Activated CD8-positive, alpha-beta memory T cell treated with anti-CD3 and anti-CD28 coated beads for 24 hours (primary cell): ENCODE data around the gene ACACA.
"Not testable (repeated sequence)": the region's sequence is repeated elsewhere in the genome, so short reads cannot be mapped to it uniquely, and the experiment has no call there.

Experiments
- DNase-seq: peaks from one replicate; pipeline ENCODE4 v3.0.0-alpha.2; 2020

ACACA gene

GRCh38 chr17:37406635-37407461, at the start of gene ACACA, which contains the start of gene TADA2A:
TSS of gene ACACA (minus strand) at chr17:37406836. CDS start at chr17:37406299, 537 bp downstream.
TSS of gene TADA2A (plus strand) at chr17:37406886. CDS start at chr17:37411366, 4,480 bp downstream.
- DNase-seq: peak; percentile 90

GRCh38 chr17:37450112-37450511, 43.5 kb upstream of the ACACA start:
- no peak for DNase-seq

- DNase-seq: no peak
Observed at GRCh38 chr17:37447641-37448040, 41.0 kb upstream of the ACACA start.

- DNase-seq: no peak
Observed at GRCh38 chr17:37446027-37446426, 39.4 kb upstream of the ACACA start.

GRCh38 chr17:37441369-37442014, 34.9 kb upstream of the ACACA start:
- DNase-seq: not testable (repeated sequence)

GRCh38 chr17:37440424-37440823, 33.8 kb upstream of the ACACA start:
- no peak for DNase-seq

GRCh38 chr17:37438141-37438540, 31.5 kb upstream of the ACACA start:
- no peak for DNase-seq

- no peak for DNase-seq
Observed at GRCh38 chr17:37432671-37433070, 26.0 kb upstream of the ACACA start.

GRCh38 chr17:37430051-37430627, 23.5 kb upstream of the ACACA start:
- no peak for DNase-seq

- DNase-seq: no peak
Observed at GRCh38 chr17:37429453-37429852, 22.8 kb upstream of the ACACA start.

GRCh38 chr17:37429039-37429438, 22.4 kb upstream of the ACACA start:
- DNase-seq: no peak

- no peak for DNase-seq
Observed at GRCh38 chr17:37425268-37425667, 18.6 kb upstream of the ACACA start.

- DNase-seq: no peak
Observed at GRCh38 chr17:37422971-37423625, 16.5 kb upstream of the ACACA start.

GRCh38 chr17:37417852-37418251, 11.2 kb upstream of the ACACA start:
- DNase-seq: no peak

GRCh38 chr17:37413875-37414519, 7.4 kb upstream of the ACACA start:
- no peak for DNase-seq

- no peak for DNase-seq
Observed at GRCh38 chr17:37410357-37410756, 3.7 kb upstream of the ACACA start.

- not testable (repeated sequence) for DNase-seq
Observed at GRCh38 chr17:37408145-37408479, 1.5 kb upstream of the ACACA start.

GRCh38 chr17:37405955-37406634, 541 bp downstream of the ACACA start:
- no peak for DNase-seq

GRCh38 chr17:37405522-37405921, 1.1 kb downstream of the ACACA start:
- not testable (repeated sequence) for DNase-seq

- no peak for DNase-seq
Observed at GRCh38 chr17:37400505-37400904, 6.1 kb downstream of the ACACA start.

- no peak for DNase-seq
Observed at GRCh38 chr17:37399265-37399803, 7.3 kb downstream of the ACACA start.

GRCh38 chr17:37393352-37393751, 13.3 kb downstream of the ACACA start:
- DNase-seq: no peak
